IMR-90 (cell line): ENCODE results near the gene GRIK1. TPM values are rescaled to one million over a fixed set of nuclear protein-coding genes. Genes with fewer than 3 reads are reported as not detected.

Experiments
- ATAC-seq: fragments of 200-7000 bp; cut with Tn5 transposase; 2 replicates; pipeline ENCODE4 v1.9.1; 2020; ENCODE audit warnings: low read depth, mild to moderate bottlenecking, moderate library complexity
- BruUV-seq: library from RNA; stranded (reverse); fragments of 400-500 nt; replicated peaks from 2 replicates; lab custom pipeline; 2021; lab: Mats Ljungman, UMichigan
- CTCF ChIA-PET: fragments of 300-600 bp; formaldehyde crosslinking; extraction: SDS; loops from one replicate; lab custom pipeline; 2021; ENCODE audit warnings: antibody characterized with exemption; lab: Yijun Ruan, JAX
- POLR2A ChIA-PET: fragments of 300-600 bp; sonication (Branson Sonifier 250); formaldehyde crosslinking; loops from one replicate; lab custom pipeline; 2022; ENCODE audit warnings: antibody characterized with exemption; ENCODE audit not compliant: unreplicated experiment; lab: Charles Lee
- DNase-seq: peaks from one replicate; pipeline ENCODE4 v3.0.0; 2013
- H2AFZ ChIP-seq: replicated peaks from 2 replicates; pipeline ENCODE3; 2013; ENCODE audit warnings: low read length, mild to moderate bottlenecking; ENCODE audit not compliant: poor library complexity
- H2AK5ac ChIP-seq: 2 replicates; pipeline ENCODE4 v1.6.1; 2013; ENCODE audit warnings: low read depth, low read length, inconsistent platforms
- H2AK9ac ChIP-seq: replicated peaks from 2 replicates; pipeline ENCODE3; 2013; ENCODE audit warnings: mild to moderate bottlenecking, low read depth, low read length, moderate library complexity; ENCODE audit not compliant: poor library complexity
- H2BK120ac ChIP-seq: 2 replicates; pipeline ENCODE4 v1.6.1; 2013; ENCODE audit warnings: low read depth, low read length, inconsistent platforms
- H2BK15ac ChIP-seq: 3 replicates; pipeline ENCODE4 v1.6.1; 2013; ENCODE audit warnings: low read depth, low read length, inconsistent platforms
- H2BK20ac ChIP-seq: 2 replicates; pipeline ENCODE4 v1.6.1; 2013; ENCODE audit warnings: low read depth, mild to moderate bottlenecking, inconsistent platforms, low read length, moderate library complexity
- H2BK5ac ChIP-seq: 2 replicates; pipeline ENCODE4 v1.6.1; 2013; ENCODE audit warnings: mild to moderate bottlenecking, low read depth, low read length, inconsistent platforms; ENCODE audit not compliant: poor library complexity, severe bottlenecking
- H3K14ac ChIP-seq: replicated peaks from 2 replicates; pipeline ENCODE4 v1.6.1; 2013; ENCODE audit warnings: low read depth, low read length, inconsistent platforms
- H3K18ac ChIP-seq: 2 replicates; pipeline ENCODE4 v1.6.1; 2013; ENCODE audit warnings: low read depth, low read length, control low read depth
- H3K23ac ChIP-seq: 2 replicates; pipeline ENCODE4 v1.6.1; 2013; ENCODE audit warnings: low read depth, low read length, inconsistent platforms
- H3K27ac ChIP-seq: 2 replicates; pipeline ENCODE4 v1.5.1; 2013; ENCODE audit warnings: mild to moderate bottlenecking, control low read depth, low read length; ENCODE audit not compliant: insufficient read depth
- H3K27me3 ChIP-seq: 2 replicates; pipeline ENCODE4 v1.6.1; 2013; ENCODE audit warnings: low read length; ENCODE audit not compliant: control insufficient read depth, insufficient read depth
- H3K36me3 ChIP-seq: 2 replicates; pipeline ENCODE4 v1.6.1; 2013; ENCODE audit warnings: low read length, mixed read lengths; ENCODE audit not compliant: control insufficient read depth, insufficient read depth
- H3K4ac ChIP-seq: 2 replicates; pipeline ENCODE4 v1.6.1; 2013; ENCODE audit warnings: low read depth, low read length, inconsistent platforms
- H3K4me1 ChIP-seq: 2 replicates; pipeline ENCODE4 v1.6.1; 2013; ENCODE audit warnings: low read length, mixed read lengths; ENCODE audit not compliant: control insufficient read depth, insufficient read depth
- H3K4me2 ChIP-seq: 2 replicates; pipeline ENCODE4 v1.6.1; 2013; ENCODE audit warnings: low read depth, mild to moderate bottlenecking, control low read depth, low read length, moderate library complexity
- H3K4me3 ChIP-seq: 2 replicates; pipeline ENCODE4 v1.5.1; 2013; ENCODE audit warnings: low read depth, mild to moderate bottlenecking, control low read depth, low read length, moderate library complexity; ENCODE audit not compliant: insufficient read depth
- H3K56ac ChIP-seq: 2 replicates; pipeline ENCODE4 v1.6.1; 2013; ENCODE audit warnings: low read length, inconsistent platforms; ENCODE audit not compliant: insufficient read depth; ENCODE audit errors: extremely low read depth
- H3K79me1 ChIP-seq, 2 experiments: 2 replicates each; pipeline ENCODE4 v1.6.1; 2013; ENCODE audit warnings: low read length in 2 of 2, inconsistent platforms in 1 of 2, low read depth in 1 of 2
- H3K9ac ChIP-seq: 2 replicates; pipeline ENCODE4 v1.6.1; 2013; ENCODE audit warnings: low read depth, low read length, control low read depth
- H3K9me1 ChIP-seq: 2 replicates; pipeline ENCODE4 v1.6.1; 2013; ENCODE audit warnings: low read length, inconsistent platforms; ENCODE audit not compliant: insufficient read depth
- H3K9me3 ChIP-seq: 2 replicates; pipeline ENCODE4 v1.6.1; 2013; ENCODE audit warnings: low read length; ENCODE audit not compliant: control insufficient read depth, insufficient read depth
- H4K20me1 ChIP-seq: 2 replicates; pipeline ENCODE4 v1.6.1; 2013; ENCODE audit warnings: low read length, inconsistent platforms; ENCODE audit not compliant: insufficient read depth
- H4K5ac ChIP-seq: 2 replicates; pipeline ENCODE4 v1.6.1; 2013; ENCODE audit warnings: mild to moderate bottlenecking, low read depth, low read length, control low read depth
- H4K8ac ChIP-seq, 2 experiments: 2 replicates each; pipeline ENCODE4 v1.6.1; 2013; ENCODE audit warnings: low read depth in 2 of 2, low read length in 2 of 2, control low read depth in 1 of 2, inconsistent platforms in 1 of 2
- H4K91ac ChIP-seq: 2 replicates; pipeline ENCODE4 v1.6.1; 2013; ENCODE audit warnings: low read depth, low read length, inconsistent platforms; ENCODE audit not compliant: insufficient read depth
- FOS ChIP-seq: fragments of 150-350 bp; IDR thresholded peaks from 2 replicates; pipeline ENCODE4 v1.6.1; 2016; ENCODE audit warnings: low read depth, low read length
- MAFK ChIP-seq: IDR thresholded peaks from 2 replicates; pipeline ENCODE4 v1.6.1; 2012; ENCODE audit warnings: low read depth, low read length, improper control_type of control experiment
- RCOR1 ChIP-seq: IDR thresholded peaks from 2 replicates; pipeline ENCODE4 v1.6.1; 2012; ENCODE audit warnings: mild to moderate bottlenecking, low read length, improper control_type of control experiment; ENCODE audit not compliant: insufficient replicate concordance
- WGBS, 2 experiments: methylation state at CpG; one replicate each; pipeline versions ENCODE4 v1.1.5 to v1.1.7; 2013; ENCODE audit warnings: missing lambda C conversion rate in 2 of 2; ENCODE audit not compliant: insufficient read length in 1 of 2; ENCODE audit errors: extremely low coverage in 2 of 2; 5-methylcytosine and 5-hydroxymethylcytosine counted together
- dilution Hi-C: fragments of 300-500 bp; cut with HindIII; formaldehyde crosslinking; loops from one replicate; pipeline ENCODE4 v1.14.3; 2018; ENCODE audit warnings: low sequenced_read_pairs; ENCODE audit not compliant: unreplicated experiment
- in situ Hi-C: fragments of 300-500 bp; cut with MboI; formaldehyde crosslinking; loops from 3 replicates; pipeline ENCODE4 v1.14.3; 2019; ENCODE audit warnings: low sequenced_read_pairs, inconsistent platforms, mixed read lengths
- intact Hi-C: fragments of 100-400 bp; cut with micrococcal nuclease; formaldehyde crosslinking; loops from 2 replicates; pipeline ENCODE4 v1.10.0; 2022
- polyA plus RNA-seq, 3 experiments: library from polyadenylated mRNA; depleted of rRNA; stranded (reverse); fragments of >200 nt; gene quantifications; 2 replicates each; pipeline ENCODE4 v1.2.3, GENCODE V29; 2012; ENCODE audit warnings: low replicate concordance in 1 of 3
- total RNA-seq: library from RNA; depleted of rRNA; stranded (reverse); fragments of >200 nt; gene quantifications from 2 replicates; pipeline ENCODE4 v1.2.3, GENCODE V29; 2012
- TF ChIP-seq, protein P1 (sequence below): fragments of 150-350 bp; IDR thresholded peaks from 2 replicates; pipeline ENCODE4 v1.6.1; 2016; ENCODE audit warnings: low read depth, mild to moderate bottlenecking, low read length, moderate library complexity, borderline replicate concordance

GRIK1 gene
- total and polyA plus RNA-seq, 2 of the 4 experiments (the other 2 are of a cell fraction), result not detected

DNA sequence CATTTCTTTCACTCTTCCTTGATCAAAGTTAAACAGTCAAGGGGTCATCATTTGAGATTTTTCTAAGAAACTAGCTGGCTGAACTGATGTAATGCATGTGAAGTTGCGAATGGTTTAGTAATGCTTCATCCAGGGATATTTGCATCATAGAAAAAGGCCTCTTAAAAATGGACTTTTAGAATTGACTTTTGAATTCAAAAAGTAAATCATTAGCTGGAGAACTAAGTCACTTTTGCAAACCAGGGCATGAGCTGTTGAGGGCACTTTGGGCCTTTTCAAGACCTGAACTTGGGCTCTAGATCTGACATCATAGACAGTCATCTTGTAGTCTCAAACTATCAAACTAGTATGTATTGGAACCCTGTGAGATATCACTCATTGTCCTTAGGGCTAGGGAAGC is 85.0 kb downstream of the GRIK1 start:
- WGBS, 2 experiments, result no CpG with 5 or more reads among the region's 1 CpG
- no peak overlapping the region for H3K23ac ChIP-seq
- H3K79me1 ChIP-seq, result no peaks in the 10 kb centered on the region
- TF ChIP-seq, protein P1, sequence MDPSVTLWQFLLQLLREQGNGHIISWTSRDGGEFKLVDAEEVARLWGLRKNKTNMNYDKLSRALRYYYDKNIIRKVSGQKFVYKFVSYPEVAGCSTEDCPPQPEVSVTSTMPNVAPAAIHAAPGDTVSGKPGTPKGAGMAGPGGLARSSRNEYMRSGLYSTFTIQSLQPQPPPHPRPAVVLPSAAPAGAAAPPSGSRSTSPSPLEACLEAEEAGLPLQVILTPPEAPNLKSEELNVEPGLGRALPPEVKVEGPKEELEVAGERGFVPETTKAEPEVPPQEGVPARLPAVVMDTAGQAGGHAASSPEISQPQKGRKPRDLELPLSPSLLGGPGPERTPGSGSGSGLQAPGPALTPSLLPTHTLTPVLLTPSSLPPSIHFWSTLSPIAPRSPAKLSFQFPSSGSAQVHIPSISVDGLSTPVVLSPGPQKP, result no peak
- no peak for TF ChIP-seq MAFK
- no peak for TF ChIP-seq FOS
- no peak for TF ChIP-seq RCOR1
- POLR2A ChIA-PET, result no interaction called here
- H3K36me3 ChIP-seq, result no peaks in the 10 kb centered on the region
- no peak overlapping the region for H4K91ac ChIP-seq
- H4K20me1 ChIP-seq, result no peaks in the 10 kb centered on the region
- H4K5ac ChIP-seq, result no peak overlapping the region
- no peak overlapping the region for H2AK5ac ChIP-seq
- no peak overlapping the region for H3K14ac ChIP-seq
- DNase-seq (no peak), ATAC-seq (no peak)
- no peak overlapping the region for H2BK120ac ChIP-seq
- H2BK5ac ChIP-seq, result no peak overlapping the region
- no peaks in the 10 kb centered on the region for H3K9me1 ChIP-seq
- intact Hi-C loops, result no loop called here
- no peak overlapping the region for H2BK15ac ChIP-seq
- H2AFZ ChIP-seq, result no peak overlapping the region
- H3K4me3 ChIP-seq, result no peak overlapping the region
- no peak overlapping the region for H3K4me2 ChIP-seq
- no peak overlapping the region for H3K18ac ChIP-seq
- no peak overlapping the region for H3K27ac ChIP-seq
- BruUV-seq, result no TSS peak
- H3K4ac ChIP-seq, result no peak overlapping the region
- no peak overlapping the region for H3K9ac ChIP-seq
- H3K9me3 ChIP-seq, result no peaks in the 10 kb centered on the region
- H3K27me3 ChIP-seq, result peaks cover 3% of the 10 kb centered on the region
- H2AK9ac ChIP-seq, result no peak overlapping the region
- H2BK20ac ChIP-seq, result no peak overlapping the region
- CTCF ChIA-PET, result interaction anchor here (0.9 kb wide), 1 partner anchor 764 kb away, joined by 3 read pairs; no protein-coding TSS in a partner anchor
- dilution Hi-C loops, result no loop called here
- no peaks in the 10 kb centered on the region for H3K4me1 ChIP-seq
- no peak overlapping the region for H3K56ac ChIP-seq
- no peak overlapping the region for H4K8ac ChIP-seq
- in situ Hi-C loops, result loop anchor here (5.0 kb wide), 1 partner anchor 767 kb away; no protein-coding TSS in a partner anchor
